K562 (cell line): ENCODE results near the gene GBX1. TPM values are rescaled to one million over a fixed set of nuclear protein-coding genes. Genes with fewer than 3 reads are reported as not detected.

Experiments
- ATAC-seq: fragments of 200-7000 bp; cut with Tn5 transposase; 3 replicates; pipeline ENCODE4 v1.9.1; 2020; ENCODE audit warnings: moderate library complexity
- BruUV-seq: library from RNA; stranded (reverse); fragments of 400-500 nt; replicated peaks from 2 replicates; lab custom pipeline; 2021; lab: Mats Ljungman, UMichigan
- CTCF ChIA-PET: fragments of 300-600 bp; formaldehyde crosslinking; extraction: SDS; loops from one replicate; lab custom pipeline; 2021; ENCODE audit warnings: low intra/inter-chr PET ratio; lab: Yijun Ruan, JAX
- POLR2A ChIA-PET: fragments of 300-600, 350-650 bp; sonication (Branson Sonifier 250); formaldehyde crosslinking; extraction: SDS; loops from one replicate; lab custom pipeline; 2021; ENCODE audit warnings: antibody characterized with exemption, inconsistent platforms; lab: Yijun Ruan, JAX
- DNase-seq, 4 experiments: peaks; one replicate each; pipeline versions ENCODE4 v3.0.0 to v3.0.0-alpha.2; 2011 to 2018; ENCODE audit warnings: low spot score in 3 of 4, mixed read lengths in 3 of 4; ENCODE audit errors: extremely low read depth in 1 of 4
- FAIRE-seq: peaks from 2 replicates; lab custom pipeline; 2011; peaks lifted over from hg19 to GRCh38; lab: Jason Lieb, UNC
- H2AFZ ChIP-seq: 2 replicates; pipeline ENCODE4 v1.6.0; 2011; ENCODE audit warnings: low read depth, low read length, control low read depth, inconsistent platforms
- H3K27ac ChIP-seq: fragments of 200-600 bp; 3 replicates; pipeline ENCODE4 v1.8.0; 2011; ENCODE audit warnings: low read depth, mild to moderate bottlenecking, control low read depth, inconsistent platforms, low read length, moderate library complexity, mixed read lengths; ENCODE audit errors: extremely low read depth
- H3K27me3 ChIP-seq, 2 experiments: fragments of 300-600 bp in 1 of 2; 2 replicates in 1 of 2; 3 replicates in 1 of 2; pipeline versions ENCODE4 v1.6.0 to v1.8.0; 2011; ENCODE audit warnings: inconsistent platforms in 2 of 2, low read length in 2 of 2, mild to moderate bottlenecking in 1 of 2, mixed read lengths in 1 of 2, moderate library complexity in 1 of 2; ENCODE audit not compliant: control insufficient read depth in 2 of 2, insufficient read depth in 2 of 2
- H3K36me3 ChIP-seq: fragments of 300-600 bp; 3 replicates; pipeline ENCODE4 v1.8.0; 2011; ENCODE audit warnings: mild to moderate bottlenecking, low read length, inconsistent platforms; ENCODE audit not compliant: control insufficient read depth, insufficient read depth
- H3K4me1 ChIP-seq, 2 experiments: fragments of 200-600 bp in 1 of 2; replicated peaks in 1 of 2; 2 replicates in 1 of 2; 3 replicates in 1 of 2; pipeline versions ENCODE4 v1.5.1 to v1.8.0; 2011; ENCODE audit warnings: inconsistent platforms in 2 of 2, low read length in 2 of 2, mild to moderate bottlenecking in 1 of 2, mixed read lengths in 1 of 2, moderate library complexity in 1 of 2; ENCODE audit not compliant: control insufficient read depth in 2 of 2, insufficient read depth in 2 of 2
- H3K4me2 ChIP-seq: 2 replicates; pipeline ENCODE4 v1.6.1; 2011; ENCODE audit warnings: low read length, control low read depth, inconsistent platforms, mixed read lengths; ENCODE audit not compliant: insufficient read depth
- H3K4me3 ChIP-seq: fragments of 200-600 bp; sonication (generic), shearing (Covaris generic); 2 replicates; pipeline ENCODE4 v1.5.1; 2016; ENCODE audit warnings: control low read depth, inconsistent platforms
- H3K79me2 ChIP-seq: fragments of 200-600 bp; 3 replicates; pipeline ENCODE4 v1.8.0; 2011; ENCODE audit warnings: low read length, inconsistent platforms; ENCODE audit not compliant: control insufficient read depth, insufficient read depth
- H3K9ac ChIP-seq, 2 experiments: 2 replicates each; pipeline versions ENCODE4 v1.6.0 to v1.6.1; 2011; ENCODE audit warnings: low read depth in 2 of 2, low read length in 2 of 2, control low read depth in 1 of 2, inconsistent platforms in 1 of 2, mild to moderate bottlenecking in 1 of 2, mixed read lengths in 1 of 2; ENCODE audit not compliant: insufficient read depth in 1 of 2
- H3K9me1 ChIP-seq: one replicate; pipeline ENCODE4 v1.6.0; 2011; ENCODE audit warnings: inconsistent platforms, mild to moderate bottlenecking, low read length, moderate library complexity; ENCODE audit not compliant: control insufficient read depth, insufficient read depth
- H3K9me3 ChIP-seq: replicated peaks from 2 replicates; pipeline ENCODE4 v1.5.1; 2011; ENCODE audit warnings: low read depth, low read length, inconsistent platforms; ENCODE audit not compliant: control insufficient read depth, insufficient read depth
- H4K20me1 ChIP-seq: replicated peaks from 2 replicates; pipeline ENCODE4 v1.6.1; 2011; ENCODE audit warnings: low read length, inconsistent platforms, mixed read lengths; ENCODE audit not compliant: control insufficient read depth, insufficient read depth
- LCOR ChIP-seq: sonication (generic); formaldehyde crosslinking; IDR thresholded peaks from 2 replicates; pipeline ENCODE4 v1.8.0; 2022; ENCODE audit warnings: mild to moderate bottlenecking, missing genetic modification reagents
- POLR2G ChIP-seq: fragments of 200-400 bp; formaldehyde crosslinking; IDR thresholded peaks from 2 replicates; pipeline ENCODE4 v1.6.1; 2017; ENCODE audit warnings: low read depth, mild to moderate bottlenecking, antibody characterized with exemption, low read length, moderate library complexity
- RBM22 ChIP-seq: fragments of 200-400 bp; formaldehyde crosslinking; IDR thresholded peaks from 2 replicates; pipeline ENCODE4 v1.6.1; 2018; ENCODE audit warnings: low read length, low read depth; ENCODE audit not compliant: poor library complexity, severe bottlenecking
- THRB ChIP-seq: fragments of 450-650 bp; formaldehyde crosslinking; conservative IDR thresholded peaks from 2 replicates; pipeline ENCODE4 v1.4.0; 2022; ENCODE audit warnings: mild to moderate bottlenecking, missing genetic modification characterization
- WGBS: fragments of 100-300 bp; shearing (Covaris generic); methylation state at CpG from one replicate; pipeline ENCODE4 v1.1.6; 2016; ENCODE audit warnings: low coverage, mixed read lengths; ENCODE audit not compliant: insufficient coverage; ENCODE audit errors: missing lambda C conversion rate; 5-methylcytosine and 5-hydroxymethylcytosine counted together
- in situ Hi-C: fragments of 300-500 bp; cut with MboI; formaldehyde crosslinking; loops from 4 replicates; pipeline ENCODE4 v1.15.0; 2018; ENCODE audit warnings: inconsistent platforms, mixed read lengths
- intact Hi-C: fragments of 100-400 bp; cut with micrococcal nuclease; formaldehyde crosslinking; loops from 2 replicates; pipeline ENCODE4 v1.14.2; 2022
- polyA plus RNA-seq, 8 experiments: library from polyadenylated mRNA; depleted of rRNA in 4 of 8; stranded (reverse) in 5 of 8; unstranded in 3 of 8; fragments of >200 nt; fragmentation: Nextera tagmentation in 2 of 8; fragmentation: Illumina TruSeq in 1 of 8; extraction: Ambion mirVana in 2 of 8; extraction: Trizol in 1 of 8; gene quantifications; 2 replicates each; pipeline versions ENCODE4 v1.2.1 to v1.2.3, GENCODE V29; 2011 to 2014; ENCODE audit warnings: inconsistent platforms in 1 of 8, missing spikeins in 1 of 8
- total RNA-seq, 7 experiments: library from RNA; depleted of rRNA in 6 of 7; stranded (reverse); fragments of >200 nt in 6 of 7; fragmentation: Illumina TruSeq in 2 of 7; extraction: Trizol in 2 of 7; gene quantifications; 2 replicates each; pipeline versions ENCODE4 v1.2.1 to v1.2.3, GENCODE V29; 2011 to 2021; ENCODE audit warnings: low replicate concordance in 1 of 7
- TF ChIP-seq, protein P1 (sequence below), 2 experiments: fragments of 450-650 bp in 1 of 2; sonication (generic) in 1 of 2; formaldehyde crosslinking; conservative IDR thresholded peaks; 2 replicates each; pipeline versions ENCODE4 v1.4.0 to v1.8.1; 2020 to 2022; ENCODE audit warnings: mild to moderate bottlenecking in 1 of 2, missing genetic modification reagents in 1 of 2

Gene GBX1
- total and polyA plus RNA-seq, 9 of the 15 experiments (the other 6 are each of a cell fraction or from before 2014, with no cell fraction given), result not detected

GRCh38 chr7:151118108-151119054 is 49.1 kb downstream of the GBX1 start:
- Histone ChIP-seq H3K4me2 (no peak overlapping the region), H3K27me3 (no peaks in the 10 kb centered on the region), H3K27ac (no peak overlapping the region), H3K4me1 (peaks cover 10 to 59% of the 10 kb centered on the region in 2 experiments), H3K36me3 (peaks cover 88% of the 10 kb centered on the region; the same call in 2 of the 3 replicates), H3K79me2 (peaks cover 26% of the 10 kb centered on the region), H2AFZ (no peak overlapping the region), H3K9ac (peak overlapping the region in 1 of 2 experiments; percentile 57; a peak in 2 of 4 replicates), H3K4me3 (no peak overlapping the region), H4K20me1 (peaks cover 33% of the 10 kb centered on the region), H3K9me3 (no peaks in the 10 kb centered on the region), H3K9me1 (peaks cover 7% of the 10 kb centered on the region)
- POLR2A ChIA-PET, result interaction anchor here (1.2 kb wide), 2 partner anchors 20 to 149 kb away, joined by 3 read pairs; no protein-coding TSS in a partner anchor
- CTCF ChIA-PET, result no interaction called here
- in situ Hi-C loops, result no loop called here
- FAIRE-seq (no peak), ATAC-seq (no peak), DNase-seq (no peak)
- 94% methylated on average over 36 of the region's 38 CpGs for WGBS
- intact Hi-C loops, result no loop called here
- no TSS peak for BruUV-seq
- TF ChIP-seq, protein P1, sequence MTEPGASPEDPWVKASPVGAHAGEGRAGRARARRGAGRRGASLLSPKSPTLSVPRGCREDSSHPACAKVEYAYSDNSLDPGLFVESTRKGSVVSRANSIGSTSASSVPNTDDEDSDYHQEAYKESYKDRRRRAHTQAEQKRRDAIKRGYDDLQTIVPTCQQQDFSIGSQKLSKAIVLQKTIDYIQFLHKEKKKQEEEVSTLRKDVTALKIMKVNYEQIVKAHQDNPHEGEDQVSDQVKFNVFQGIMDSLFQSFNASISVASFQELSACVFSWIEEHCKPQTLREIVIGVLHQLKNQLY (CRISPR knock-in tag; conservative IDR thresholded peaks at IDR 0.05), result 0 out of 4 replicates have a peak, but pooled peaks of 1 of the 2 experiments have one; percentile 77
- TF ChIP-seq RBM22, result peak; percentile 34
- TF ChIP-seq LCOR (CRISPR knock-in tag), result no peak
- TF ChIP-seq THRB (CRISPR knock-in tag), result no peak
- 0 out of 2 replicates have a peak, but pooled peaks have one; percentile 14 for TF ChIP-seq POLR2G
